Activated CD4-positive, alpha-beta T cell treated with anti-CD3 and anti-CD28 coated beads, Interleukin-2, amount 50 U/mL, for 24 hours (primary cell): Measurements from ENCODE around the gene SH3RF1.
"Not testable (repeated sequence)": the region's sequence is repeated elsewhere in the genome, so short reads cannot be mapped to it uniquely, and the experiment has no call there.

ENCODE experiments used
- DNase-seq, 2 donors: peaks; one replicate each; pipeline ENCODE4 v3.0.0-alpha.2; 2020; ENCODE audit warnings: low read depth in 1 of 2, low spot score in 1 of 2

Gene SH3RF1

GRCh38 chr4:169277838-169278237, 7.1 kb upstream of the SH3RF1 start:
- DNase-seq, result not testable (repeated sequence)

- DNase-seq, result no peak
Observed at GRCh38 chr4:169275180-169275579, 4.4 kb upstream of the SH3RF1 start.

GRCh38 chr4:169274033-169274432, 3.3 kb upstream of the SH3RF1 start:
- DNase-seq, result no peak

- no peak for DNase-seq
Observed at GRCh38 chr4:169272265-169272886, 1.6 kb upstream of the SH3RF1 start.

GRCh38 chr4:169271692-169272007, 894 bp upstream of the SH3RF1 start:
- DNase-seq, result no peak

GRCh38 chr4:169269916-169270809, 593 bp downstream of the SH3RF1 start:
- DNase-seq, result no peak

GRCh38 chr4:169268951-169269760, 1.6 kb downstream of the SH3RF1 start:
- DNase-seq, result no peak

GRCh38 chr4:169267070-169267469, 3.7 kb downstream of the SH3RF1 start:
- no peak for DNase-seq

- DNase-seq, result no peak
Observed at GRCh38 chr4:169266661-169267060, 4.1 kb downstream of the SH3RF1 start.

GRCh38 chr4:169266081-169266480, 4.7 kb downstream of the SH3RF1 start:
- no peak for DNase-seq

- DNase-seq, result no peak
Observed at GRCh38 chr4:169263791-169264392, 6.9 kb downstream of the SH3RF1 start.

- DNase-seq, result no peak
Observed at GRCh38 chr4:169260217-169260866, 10.4 kb downstream of the SH3RF1 start.

- no peak for DNase-seq
Observed at GRCh38 chr4:169259271-169259670, 11.5 kb downstream of the SH3RF1 start.

GRCh38 chr4:169258141-169258540, 12.6 kb downstream of the SH3RF1 start:
- no peak for DNase-seq

GRCh38 chr4:169256856-169257761, 13.6 kb downstream of the SH3RF1 start:
- DNase-seq, result no peak

GRCh38 chr4:169256101-169256612, 14.6 kb downstream of the SH3RF1 start:
- no peak for DNase-seq

GRCh38 chr4:169254546-169254983, 16.2 kb downstream of the SH3RF1 start:
- DNase-seq, result no peak

GRCh38 chr4:169253904-169254303, 16.9 kb downstream of the SH3RF1 start:
- no peak for DNase-seq

GRCh38 chr4:169253113-169253671, 17.6 kb downstream of the SH3RF1 start:
- DNase-seq, result no peak
